Right lobe of liver (tissue), 6 donors: ENCODE data around the gene OR2T11. TPM values are rescaled to one million over a fixed set of nuclear protein-coding genes. Genes with fewer than 3 reads are reported as not detected.
"Not testable (repeated sequence)": the region's sequence is repeated elsewhere in the genome, so short reads cannot be mapped to it uniquely, and the experiment has no call there.

Source experiments
- ATAC-seq, 4 donors: fragments of 200-7000 bp; cut with Tn5 transposase; one replicate each; pipeline ENCODE4 v1.9.1; 2020; ENCODE audit warnings: mild to moderate bottlenecking in 4 of 4, moderate library complexity in 4 of 4
- DNase-seq, 3 donors: peaks; one replicate each; pipeline ENCODE4 v3.0.0-alpha.2; 2020
- H3K27ac ChIP-seq, 3 donors: fragments of 200-600 bp; one replicate each; pipeline ENCODE4 v1.8.0; 2022
- H3K27me3 ChIP-seq, 2 donors: fragments of 200-600 bp; one replicate each; pipeline ENCODE4 v1.8.0; 2022
- H3K36me3 ChIP-seq, 4 donors: fragments of 200-600 bp; sonication (generic) in 1 of 4; one replicate each; pipeline versions ENCODE4 v1.5.1 to v1.8.0; 2017 to 2022; ENCODE audit warnings: control low read depth in 1 of 4
- H3K4me1 ChIP-seq, 4 donors: fragments of 200-600 bp; sonication (generic) in 1 of 4; one replicate each; pipeline versions ENCODE4 v1.5.1 to v1.8.0; 2017 to 2022; ENCODE audit warnings: control low read depth in 1 of 4
- H3K4me3 ChIP-seq, 3 donors: fragments of 200-600 bp; one replicate each; pipeline ENCODE4 v1.8.0; 2022
- H3K9me3 ChIP-seq, 4 donors: fragments of 200-600 bp; sonication (generic) in 1 of 4; one replicate each; pipeline versions ENCODE4 v1.5.1 to v1.8.0; 2017 to 2022; ENCODE audit warnings: control low read depth in 1 of 4
- CTCF ChIP-seq, 4 donors: fragments of 200-600 bp in 3 of 4; fragments of 450-650 bp in 1 of 4; IDR thresholded peaks; one replicate each; pipeline versions ENCODE4 v1.5.1 to v1.8.0; 2016 to 2022; ENCODE audit warnings: antibody characterized with exemption in 4 of 4, mild to moderate bottlenecking in 2 of 4
- POLR2A ChIP-seq: fragments of 450-650 bp; IDR thresholded peaks from one replicate; pipeline ENCODE4 v1.6.1; 2017; ENCODE audit warnings: antibody characterized with exemption, mild to moderate bottlenecking
- WGBS: methylation state at CpG from one replicate; pipeline ENCODE4 v1.1.6; 2018; ENCODE audit warnings: low coverage, low lambda C conversion rate; ENCODE audit not compliant: insufficient coverage; ENCODE audit errors: missing lambda C conversion rate; 5-methylcytosine and 5-hydroxymethylcytosine counted together
- intact Hi-C, 2 donors: fragments of 100-400 bp; cut with DNase I; formaldehyde crosslinking; loops; one replicate each; pipeline versions ENCODE4 v1.11.2 to v1.14.1; 2022
- total RNA-seq, 6 experiments: library from RNA; depleted of rRNA in 2 of 6; stranded (reverse); fragments of >200 nt in 2 of 6; fragmentation: NEBNext Ultra II Directional in 3 of 6; extraction: Animal tissue kit (Norgen Biotek cat#: 25700) in 3 of 6; gene quantifications; one replicate each; pipeline versions ENCODE4 v1.1.0 to v1.2.4, GENCODE V29; 2016 to 2023
- donor health status: DM: no; HTN: yes; CAD: no.
- donor health status: DM: no; HTN: no; CAD: no.
- donor health status: DM: no; HTN: no; CAD: no.
- donor health status: DM: no; HTN: yes; CAD: no.
- donor health status: DM: no; HTN: yes; CAD: no.

Gene OR2T11
- total RNA-seq, 6 experiments from 2014 or later: not detected

GRCh38 chr1:248642971-248643651 lies 8.2 kb upstream of the OR2T11 start:
- DNase-seq, H3K27ac ChIP-seq, H3K27me3 ChIP-seq, H3K4me3 ChIP-seq, H3K36me3 ChIP-seq, ATAC-seq, H3K9me3 ChIP-seq, intact Hi-C loops, H3K4me1 ChIP-seq: not testable (repeated sequence)
- WGBS: no CpG with 5 or more reads among the region's 4 CpGs

- H3K36me3 ChIP-seq, H3K4me3 ChIP-seq, intact Hi-C loops, H3K27ac ChIP-seq, ATAC-seq, H3K27me3 ChIP-seq, H3K4me1 ChIP-seq, DNase-seq, H3K9me3 ChIP-seq: not testable (repeated sequence)
- WGBS: no CpG with 5 or more reads among the region's 5 CpGs
These were observed 6.7 kb upstream of the OR2T11 start for GRCh38 chr1:248641583-248641982.

- no CpG with 5 or more reads among the region's 3 CpGs for WGBS
- H3K4me3 ChIP-seq, H3K4me1 ChIP-seq, H3K36me3 ChIP-seq, intact Hi-C loops, DNase-seq, ATAC-seq, H3K27me3 ChIP-seq, H3K9me3 ChIP-seq, H3K27ac ChIP-seq: not testable (repeated sequence)
These were observed 6.0 kb upstream of the OR2T11 start for GRCh38 chr1:248640906-248641305.

GRCh38 chr1:248639652-248640051 lies 4.8 kb upstream of the OR2T11 start:
- ATAC-seq: not testable (repeated sequence)

GRCh38 chr1:248636612-248637011 lies 1.7 kb upstream of the OR2T11 start:
- H3K27me3 ChIP-seq, H3K36me3 ChIP-seq, H3K27ac ChIP-seq, H3K4me1 ChIP-seq, ATAC-seq, intact Hi-C loops, H3K4me3 ChIP-seq, H3K9me3 ChIP-seq, DNase-seq: not testable (repeated sequence)
- 16% methylated on average over 3 of the region's 5 CpGs for WGBS

More at GRCh38 chr1:248639652-248640051, 4.8 kb upstream of the OR2T11 start:
- H3K27me3 ChIP-seq, intact Hi-C loops, H3K4me1 ChIP-seq, H3K4me3 ChIP-seq, H3K9me3 ChIP-seq, H3K27ac ChIP-seq, H3K36me3 ChIP-seq, DNase-seq: not testable (repeated sequence)
- no CpG with 5 or more reads among the region's 5 CpGs for WGBS

GRCh38 chr1:248631354-248632008 lies 3.4 kb downstream of the OR2T11 start:
- intact Hi-C loops: no loop called here
- Histone ChIP-seq H3K4me1 (no peaks in the 10 kb centered on the region), H3K27ac (no peak overlapping the region), H3K4me3 (no peak overlapping the region), H3K27me3 (no peaks in the 10 kb centered on the region), H3K9me3 (no peaks in the 10 kb centered on the region), H3K36me3 (no peaks in the 10 kb centered on the region)
- ATAC-seq (no peak), DNase-seq (no peak)
- WGBS: 68% methylated on average over 7 of the region's 7 CpGs
- TF ChIP-seq POLR2A (no peak), CTCF (IDR thresholded peaks at IDR 0.05) (no peak)

GRCh38 chr1:248630551-248630950 lies 4.3 kb downstream of the OR2T11 start:
- ATAC-seq: no peak
- no peaks in the 10 kb centered on the region for H3K36me3 ChIP-seq
- no peak for TF ChIP-seq CTCF (IDR thresholded peaks at IDR 0.05)
- TF ChIP-seq POLR2A: no peak
- H3K4me1 ChIP-seq: no peaks in the 10 kb centered on the region
- H3K27me3 ChIP-seq: no peaks in the 10 kb centered on the region
- H3K27ac ChIP-seq: no peak overlapping the region
- DNase-seq: no peak
- 58% methylated on average over 2 of the region's 2 CpGs for WGBS
- H3K4me3 ChIP-seq: no peak overlapping the region
- intact Hi-C loops: no loop called here
- no peaks in the 10 kb centered on the region for H3K9me3 ChIP-seq
